SU-DHL-6 (cell line): ENCODE measurements around the gene CSPG5.

ENCODE experiments used
- H2AFZ ChIP-seq: fragments of 200-600 bp; sonication (generic); 2 replicates; pipeline ENCODE4 v1.6.1; 2014; ENCODE audit warnings: low read depth, mild to moderate bottlenecking, moderate library complexity, mixed read lengths, antibody characterized with exemption, low read length; ENCODE audit not compliant: severe bottlenecking
- H3F3A ChIP-seq: fragments of 200-600 bp; shearing (Covaris generic); 2 replicates; pipeline ENCODE4 v1.6.0; 2016; ENCODE audit warnings: antibody characterized with exemption, mild to moderate bottlenecking; ENCODE audit not compliant: insufficient read depth
- H3K27ac ChIP-seq: fragments of 200-600 bp; sonication (generic); 2 replicates; pipeline ENCODE4 v1.5.1; 2016; ENCODE audit warnings: low read depth, mild to moderate bottlenecking, low read length, moderate library complexity, mixed read lengths
- H3K27me3 ChIP-seq: fragments of 200-600 bp; sonication (generic), shearing (Covaris generic); 2 replicates; pipeline ENCODE4 v1.6.0; 2014; ENCODE audit warnings: mild to moderate bottlenecking, low read length
- H3K36me3 ChIP-seq: fragments of 200-600 bp; sonication (generic); 2 replicates; pipeline ENCODE4 v1.6.1; 2014; ENCODE audit warnings: mild to moderate bottlenecking, low read length, mixed read lengths
- H3K4me2 ChIP-seq: fragments of 300-600, 200-600 bp; shearing (Covaris generic), sonication (generic); 2 replicates; pipeline ENCODE4 v1.6.0; 2014; ENCODE audit warnings: low read length, low read depth, mild to moderate bottlenecking; ENCODE audit not compliant: poor library complexity, severe bottlenecking
- H3K4me3 ChIP-seq: fragments of 200-600 bp; sonication (generic); 2 replicates; pipeline ENCODE4 v1.5.1; 2014; ENCODE audit warnings: antibody characterized with exemption, low read length, mild to moderate bottlenecking, mixed read lengths; ENCODE audit not compliant: insufficient read depth, poor library complexity, severe bottlenecking
- H3K79me2 ChIP-seq: fragments of 200-600 bp; sonication (generic); 2 replicates; pipeline ENCODE4 v1.6.1; 2014; ENCODE audit warnings: mild to moderate bottlenecking, low read length, moderate library complexity; ENCODE audit not compliant: insufficient read depth
- H3K9ac ChIP-seq: fragments of 200-600 bp; sonication (generic); 2 replicates; pipeline ENCODE4 v1.7.0; 2014; ENCODE audit warnings: mild to moderate bottlenecking, low read length
- H3K9me2 ChIP-seq: fragments of 200-600 bp; sonication (generic); replicated peaks from 2 replicates; pipeline ENCODE4 v1.6.1; 2014; ENCODE audit warnings: low read length; ENCODE audit not compliant: insufficient read depth
- H3K9me3 ChIP-seq: fragments of 200-600 bp; sonication (generic); 2 replicates; pipeline ENCODE4 v1.6.1; 2014; ENCODE audit warnings: low read length, mixed read lengths; ENCODE audit not compliant: insufficient read depth
- H4K20me1 ChIP-seq: fragments of 200-600 bp; sonication (generic); 2 replicates; pipeline ENCODE4 v1.6.1; 2014; ENCODE audit warnings: low read depth, mild to moderate bottlenecking, antibody characterized with exemption, low read length, moderate library complexity, mixed read lengths
- EZH2phosphoT487 ChIP-seq: fragments of 200-600 bp; sonication (generic), shearing (Covaris generic); conservative IDR thresholded peaks from 2 replicates; pipeline ENCODE4 v1.6.1; 2018; ENCODE audit warnings: mild to moderate bottlenecking, antibody characterized with exemption, low read length, moderate library complexity, mixed read lengths
- TF ChIP-seq, protein P1 (sequence below): fragments of 200-600 bp; sonication (generic); IDR thresholded peaks from one replicate; pipeline ENCODE4 v1.5.1; 2017; ENCODE audit warnings: antibody characterized with exemption, mild to moderate bottlenecking, low read length, moderate library complexity; ENCODE audit not compliant: insufficient read depth, poor library complexity, severe bottlenecking

CSPG5 gene

DNA sequence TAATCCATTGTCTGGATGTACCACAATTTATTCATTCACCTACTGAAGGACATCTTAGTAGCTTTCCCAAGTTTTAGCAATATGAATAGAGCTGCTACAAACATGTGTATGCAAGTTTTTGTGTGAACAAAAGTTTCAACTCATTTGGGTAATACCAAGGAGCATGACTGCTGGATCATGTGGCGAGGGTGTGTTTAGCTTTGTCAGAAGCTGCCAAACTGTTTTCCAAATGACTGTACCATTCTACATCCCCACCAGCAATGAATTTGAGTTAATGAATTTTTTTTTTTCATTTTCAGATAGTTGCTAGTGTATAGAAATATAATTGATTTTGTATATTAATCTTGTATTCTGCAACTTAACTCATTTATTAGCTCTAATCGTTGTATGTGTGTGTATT is 45.2 kb downstream of the CSPG5 start:
- H3K4me3 ChIP-seq = no peak overlapping the region
- no peaks in the 10 kb centered on the region for H4K20me1 ChIP-seq
- no peaks in the 10 kb centered on the region for H3K79me2 ChIP-seq
- H2AFZ ChIP-seq = no peak overlapping the region
- no peak overlapping the region for H3K9ac ChIP-seq
- no peaks in the 10 kb centered on the region for H3K9me2 ChIP-seq
- H3K27ac ChIP-seq = no peak overlapping the region
- no peaks in the 10 kb centered on the region for H3K27me3 ChIP-seq
- no peaks in the 10 kb centered on the region for H3F3A ChIP-seq
- TF ChIP-seq, protein P1, sequence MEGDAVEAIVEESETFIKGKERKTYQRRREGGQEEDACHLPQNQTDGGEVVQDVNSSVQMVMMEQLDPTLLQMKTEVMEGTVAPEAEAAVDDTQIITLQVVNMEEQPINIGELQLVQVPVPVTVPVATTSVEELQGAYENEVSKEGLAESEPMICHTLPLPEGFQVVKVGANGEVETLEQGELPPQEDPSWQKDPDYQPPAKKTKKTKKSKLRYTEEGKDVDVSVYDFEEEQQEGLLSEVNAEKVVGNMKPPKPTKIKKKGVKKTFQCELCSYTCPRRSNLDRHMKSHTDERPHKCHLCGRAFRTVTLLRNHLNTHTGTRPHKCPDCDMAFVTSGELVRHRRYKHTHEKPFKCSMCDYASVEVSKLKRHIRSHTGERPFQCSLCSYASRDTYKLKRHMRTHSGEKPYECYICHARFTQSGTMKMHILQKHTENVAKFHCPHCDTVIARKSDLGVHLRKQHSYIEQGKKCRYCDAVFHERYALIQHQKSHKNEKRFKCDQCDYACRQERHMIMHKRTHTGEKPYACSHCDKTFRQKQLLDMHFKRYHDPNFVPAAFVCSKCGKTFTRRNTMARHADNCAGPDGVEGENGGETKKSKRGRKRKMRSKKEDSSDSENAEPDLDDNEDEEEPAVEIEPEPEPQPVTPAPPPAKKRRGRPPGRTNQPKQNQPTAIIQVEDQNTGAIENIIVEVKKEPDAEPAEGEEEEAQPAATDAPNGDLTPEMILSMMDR = no peak
- no peak for TF ChIP-seq EZH2phosphoT487
- H3K4me2 ChIP-seq = no peak overlapping the region
- no peaks in the 10 kb centered on the region for H3K36me3 ChIP-seq
- H3K9me3 ChIP-seq = no peaks in the 10 kb centered on the region

DNA sequence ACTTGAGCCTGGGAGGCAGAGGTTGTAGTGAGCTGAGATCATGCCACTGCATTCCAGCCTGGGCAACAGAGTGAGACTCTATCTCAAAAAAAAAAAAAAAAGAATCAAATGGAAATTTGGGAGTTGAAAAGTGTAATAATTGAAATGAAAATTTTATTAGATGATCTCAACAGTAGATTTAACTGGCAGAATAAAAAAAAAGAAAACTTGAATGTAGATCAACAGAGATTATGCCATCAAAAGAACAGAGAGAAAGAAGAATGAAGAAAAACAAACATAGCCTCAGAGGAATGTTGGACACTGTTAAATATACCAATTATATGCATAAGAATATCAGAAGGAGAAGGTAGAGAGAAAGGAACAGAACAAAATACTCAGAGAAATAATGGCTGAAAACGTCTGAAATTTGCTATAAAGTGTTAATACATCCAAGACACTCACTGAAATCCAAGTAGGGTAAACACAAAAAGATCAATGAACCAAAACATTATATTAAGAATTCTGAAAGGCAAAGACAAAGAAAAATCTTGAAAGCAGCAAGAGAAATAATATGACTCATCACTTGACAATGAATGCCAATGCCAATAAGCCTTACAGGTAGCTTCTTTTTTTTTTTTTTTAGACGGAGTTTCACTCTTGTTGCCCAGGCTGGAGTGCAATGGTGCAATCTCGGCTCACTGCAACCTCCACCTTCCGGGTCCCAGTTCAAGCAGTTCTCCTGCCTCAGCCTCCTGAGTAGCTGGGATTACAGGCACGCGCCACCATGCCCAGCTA is 50.5 kb downstream of the CSPG5 start:
- no peak for TF ChIP-seq EZH2phosphoT487
- TF ChIP-seq, protein P1 = no peak
- no peaks in the 10 kb centered on the region for H4K20me1 ChIP-seq
- H3K79me2 ChIP-seq = no peaks in the 10 kb centered on the region
- H3F3A ChIP-seq = no peaks in the 10 kb centered on the region
- H3K9ac ChIP-seq = no peak overlapping the region
- no peak overlapping the region for H3K4me2 ChIP-seq
- no peaks in the 10 kb centered on the region for H3K9me3 ChIP-seq
- no peaks in the 10 kb centered on the region for H3K9me2 ChIP-seq
- no peaks in the 10 kb centered on the region for H3K27me3 ChIP-seq
- no peak overlapping the region for H3K27ac ChIP-seq
- no peak overlapping the region for H2AFZ ChIP-seq
- H3K36me3 ChIP-seq = no peaks in the 10 kb centered on the region
- no peak overlapping the region for H3K4me3 ChIP-seq

- Histone ChIP-seq H3K4me3 (no peak overlapping the region), H3K27ac (no peak overlapping the region), H2AFZ (no peak overlapping the region), H3K27me3 (no peaks in the 10 kb centered on the region), H3F3A (no peaks in the 10 kb centered on the region), H3K79me2 (no peaks in the 10 kb centered on the region), H3K9me2 (no peaks in the 10 kb centered on the region), H3K9me3 (no peaks in the 10 kb centered on the region), H3K36me3 (no peaks in the 10 kb centered on the region), H3K9ac (no peak overlapping the region), H4K20me1 (no peaks in the 10 kb centered on the region), H3K4me2 (no peak overlapping the region)
- TF ChIP-seq EZH2phosphoT487 = no peak
- TF ChIP-seq, protein P1 = no peak
These were observed 53.0 kb downstream of the CSPG5 start for GRCh38 chr3:47525617-47526016.
